ENCODE measurements around the gene MMP10. TPM values are rescaled to one million over a fixed set of nuclear protein-coding genes. Genes with fewer than 3 reads are reported as not detected.

MMP10 gene
- total RNA-seq (ENCODE audit: unreplicated experiment), result not detected
- long read RNA-seq, result 0 reads

DNA sequence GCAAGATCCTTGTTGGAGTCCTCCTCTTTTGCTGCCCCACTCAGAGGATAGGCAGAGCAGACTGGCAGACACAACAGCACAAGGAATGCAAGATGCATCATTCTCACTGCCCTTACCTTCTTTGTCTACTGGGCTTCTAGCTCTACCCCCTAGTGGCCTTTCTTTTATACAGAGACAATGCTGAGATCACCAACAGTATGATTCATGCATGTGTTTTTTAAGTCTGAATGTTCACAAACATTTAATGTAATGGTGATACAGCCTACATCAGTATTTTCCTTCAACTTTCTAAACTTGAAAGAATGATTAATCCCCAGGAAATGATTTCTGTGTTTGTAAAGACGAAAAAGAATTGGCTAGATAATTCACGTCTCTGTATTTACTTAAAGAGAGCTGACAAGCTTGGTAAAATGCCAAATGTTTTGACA lies at the start of gene MMP10:
Gene MMP10 (minus strand): TSS at position 138 of the 428 bp plus-strand sequence. CDS start 37 bp downstream, at position 101.
- Mint-ChIP-seq H3K4me1 (ENCODE audit: unreplicated experiment) (no peaks in the 10 kb centered on the region), H3K4me3 (ENCODE audit: unreplicated experiment) (no peak within 1 kb of the TSS), H3K27ac (ENCODE audit: unreplicated experiment) (no peak within 1 kb of the TSS), H3K36me3 (ENCODE audit: low read depth, unreplicated experiment) (no peaks in the 10 kb centered on the region), H3K27me3 (ENCODE audit: unreplicated experiment) (no peaks in the 10 kb centered on the region), H3K9me3 (ENCODE audit: unreplicated experiment) (no peaks in the 10 kb centered on the region)
- TF ChIP-seq, protein P1, sequence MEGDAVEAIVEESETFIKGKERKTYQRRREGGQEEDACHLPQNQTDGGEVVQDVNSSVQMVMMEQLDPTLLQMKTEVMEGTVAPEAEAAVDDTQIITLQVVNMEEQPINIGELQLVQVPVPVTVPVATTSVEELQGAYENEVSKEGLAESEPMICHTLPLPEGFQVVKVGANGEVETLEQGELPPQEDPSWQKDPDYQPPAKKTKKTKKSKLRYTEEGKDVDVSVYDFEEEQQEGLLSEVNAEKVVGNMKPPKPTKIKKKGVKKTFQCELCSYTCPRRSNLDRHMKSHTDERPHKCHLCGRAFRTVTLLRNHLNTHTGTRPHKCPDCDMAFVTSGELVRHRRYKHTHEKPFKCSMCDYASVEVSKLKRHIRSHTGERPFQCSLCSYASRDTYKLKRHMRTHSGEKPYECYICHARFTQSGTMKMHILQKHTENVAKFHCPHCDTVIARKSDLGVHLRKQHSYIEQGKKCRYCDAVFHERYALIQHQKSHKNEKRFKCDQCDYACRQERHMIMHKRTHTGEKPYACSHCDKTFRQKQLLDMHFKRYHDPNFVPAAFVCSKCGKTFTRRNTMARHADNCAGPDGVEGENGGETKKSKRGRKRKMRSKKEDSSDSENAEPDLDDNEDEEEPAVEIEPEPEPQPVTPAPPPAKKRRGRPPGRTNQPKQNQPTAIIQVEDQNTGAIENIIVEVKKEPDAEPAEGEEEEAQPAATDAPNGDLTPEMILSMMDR (IDR thresholded peaks at IDR 0.05; ENCODE audit: unreplicated experiment), result peak; percentile 27
- DNase-seq (ENCODE audit: low spot score), result no peak

DNA sequence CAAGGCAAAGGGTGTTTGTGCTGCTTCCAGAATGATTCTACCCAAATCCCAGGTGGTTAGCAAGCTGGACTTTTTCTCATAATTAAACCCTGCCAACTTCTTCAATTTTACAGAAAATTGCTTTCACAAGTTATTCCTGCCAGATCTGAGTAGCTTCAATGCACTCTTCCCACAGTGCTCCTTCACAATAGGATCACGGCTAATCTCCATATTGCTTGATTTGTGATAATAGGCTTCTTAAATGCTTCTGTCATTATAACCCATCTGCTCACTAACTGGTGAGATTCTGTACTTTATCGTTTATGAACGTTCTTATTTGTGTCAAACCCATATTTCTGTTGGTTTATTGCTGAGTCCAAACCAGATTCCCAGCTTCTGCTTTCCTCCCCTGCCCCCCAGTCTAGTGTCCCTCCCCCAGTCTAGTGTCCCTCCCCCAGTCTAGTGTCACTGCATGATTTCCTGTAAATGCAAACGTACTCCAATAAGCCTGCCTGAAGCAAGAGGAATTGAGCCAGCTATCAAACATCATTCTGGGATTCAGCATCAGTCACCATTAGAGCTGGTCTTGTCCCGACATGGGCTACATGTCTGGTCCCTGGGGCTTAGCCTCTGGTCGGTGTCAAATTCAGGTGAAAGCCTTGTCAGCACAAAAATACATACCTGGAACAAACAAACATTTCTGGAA lies 49.0 kb upstream of the MMP10 start:
- H3K27ac Mint-ChIP-seq (ENCODE audit: unreplicated experiment), result no peak overlapping the region
- H3K27me3 Mint-ChIP-seq (ENCODE audit: unreplicated experiment), result peaks cover 1% of the 10 kb centered on the region
- DNase-seq (ENCODE audit: low spot score), result no peak
- no peaks in the 10 kb centered on the region for H3K36me3 Mint-ChIP-seq (ENCODE audit: low read depth, unreplicated experiment)
- no peak overlapping the region for H3K4me3 Mint-ChIP-seq (ENCODE audit: unreplicated experiment)
- TF ChIP-seq, protein P1 (IDR thresholded peaks at IDR 0.05; ENCODE audit: unreplicated experiment), result no peak
- H3K4me1 Mint-ChIP-seq (ENCODE audit: unreplicated experiment), result no peaks in the 10 kb centered on the region
- H3K9me3 Mint-ChIP-seq (ENCODE audit: unreplicated experiment), result no peaks in the 10 kb centered on the region

DNA sequence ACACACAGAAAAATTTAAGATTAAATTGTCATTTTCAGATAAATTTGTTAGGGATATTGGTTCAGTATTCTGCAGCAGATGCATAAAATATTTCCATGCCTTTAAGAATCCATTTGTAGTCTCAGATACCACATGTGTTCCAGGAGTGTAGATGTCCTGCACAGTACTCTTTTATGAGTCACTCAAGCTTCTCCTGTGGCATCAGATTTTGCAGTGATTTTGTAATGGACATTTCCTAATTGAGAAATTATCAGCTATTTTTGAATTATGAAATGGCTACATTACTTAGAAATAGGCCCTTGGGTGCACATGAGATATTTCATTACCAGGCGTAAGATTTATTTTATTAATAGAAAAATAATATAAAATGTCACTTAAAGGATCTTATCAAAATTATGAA lies 44.1 kb upstream of the MMP10 start:
- TF ChIP-seq, protein P1 (IDR thresholded peaks at IDR 0.05; ENCODE audit: unreplicated experiment), result no peak
- Mint-ChIP-seq H3K27ac (ENCODE audit: unreplicated experiment) (no peak overlapping the region), H3K9me3 (ENCODE audit: unreplicated experiment) (no peaks in the 10 kb centered on the region), H3K27me3 (ENCODE audit: unreplicated experiment) (no peaks in the 10 kb centered on the region), H3K4me1 (ENCODE audit: unreplicated experiment) (no peaks in the 10 kb centered on the region), H3K4me3 (ENCODE audit: unreplicated experiment) (no peak overlapping the region), H3K36me3 (ENCODE audit: low read depth, unreplicated experiment) (no peaks in the 10 kb centered on the region)
- DNase-seq (ENCODE audit: low spot score), result no peak

DNA sequence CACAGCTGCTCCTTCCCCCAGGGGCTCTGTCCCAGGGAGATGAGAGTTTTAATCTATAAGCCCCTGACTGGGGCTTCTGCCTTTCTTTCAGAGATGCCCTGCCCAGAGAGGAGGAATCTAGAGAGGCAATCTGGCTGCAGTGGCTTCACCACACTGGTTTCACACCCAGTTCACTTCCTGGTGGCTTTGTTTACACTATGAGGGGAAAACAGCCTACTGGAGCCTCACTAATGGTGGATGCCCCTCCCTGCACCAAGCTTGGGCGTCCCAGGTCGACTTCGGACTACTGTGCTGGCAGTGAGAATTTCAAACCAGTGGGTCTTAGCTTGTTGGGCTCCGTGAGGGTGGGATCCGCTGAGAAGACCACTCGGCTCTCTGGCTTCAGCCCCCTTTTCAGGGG lies 39.1 kb upstream of the MMP10 start:
- no peaks in the 10 kb centered on the region for H3K4me1 Mint-ChIP-seq (ENCODE audit: unreplicated experiment)
- no peaks in the 10 kb centered on the region for H3K36me3 Mint-ChIP-seq (ENCODE audit: low read depth, unreplicated experiment)
- DNase-seq (ENCODE audit: low spot score), result no peak
- no peak overlapping the region for H3K4me3 Mint-ChIP-seq (ENCODE audit: unreplicated experiment)
- TF ChIP-seq, protein P1 (IDR thresholded peaks at IDR 0.05; ENCODE audit: unreplicated experiment), result no peak
- H3K9me3 Mint-ChIP-seq (ENCODE audit: unreplicated experiment), result no peaks in the 10 kb centered on the region
- peaks cover 1% of the 10 kb centered on the region for H3K27me3 Mint-ChIP-seq (ENCODE audit: unreplicated experiment)
- H3K27ac Mint-ChIP-seq (ENCODE audit: unreplicated experiment), result no peak overlapping the region

DNA sequence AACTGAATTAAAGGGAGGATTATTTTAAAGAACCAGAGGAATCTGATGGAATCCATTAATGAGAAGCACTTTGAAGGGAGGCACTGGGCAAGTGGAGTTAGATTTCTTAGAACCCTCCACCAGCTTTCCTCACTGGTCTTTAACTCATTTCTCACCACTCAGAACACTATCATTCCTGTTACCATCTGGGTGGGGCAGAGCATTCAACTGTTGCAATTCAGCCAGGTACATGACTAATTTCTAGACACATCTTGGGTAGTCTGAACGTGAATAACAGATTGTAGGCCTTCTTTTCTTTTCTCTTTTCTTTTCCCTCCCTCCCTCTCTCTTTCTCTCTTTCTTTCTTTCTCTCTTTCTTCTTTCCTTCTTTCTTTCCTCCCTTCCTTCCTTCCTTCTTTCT lies 33.1 kb upstream of the MMP10 start:
- Mint-ChIP-seq H3K4me1 (ENCODE audit: unreplicated experiment) (no peaks in the 10 kb centered on the region), H3K4me3 (ENCODE audit: unreplicated experiment) (no peak overlapping the region), H3K36me3 (ENCODE audit: low read depth, unreplicated experiment) (no peaks in the 10 kb centered on the region), H3K27me3 (ENCODE audit: unreplicated experiment) (peaks cover 1% of the 10 kb centered on the region), H3K27ac (ENCODE audit: unreplicated experiment) (no peak overlapping the region), H3K9me3 (ENCODE audit: unreplicated experiment) (no peaks in the 10 kb centered on the region)
- DNase-seq (ENCODE audit: low spot score), result no peak
- TF ChIP-seq, protein P1 (IDR thresholded peaks at IDR 0.05; ENCODE audit: unreplicated experiment), result no peak

Measured in endothelial cell (in vitro differentiated cells).